Prostate gland (tissue), 2 donors: ENCODE results near the gene FBN2. TPM values are rescaled to one million over a fixed set of nuclear protein-coding genes. Genes with fewer than 3 reads are reported as not detected.

Experiments used
- DNase-seq: peaks from one replicate; pipeline ENCODE4 v3.0.0-alpha.2; 2019; ENCODE audit warnings: low spot score
- H3K27ac ChIP-seq, 2 donors: fragments of 200-600 bp; sonication (generic); 2 replicates each; pipeline ENCODE4 v1.5.1; 2017 to 2019
- H3K27me3 ChIP-seq: fragments of 200-600 bp; sonication (generic); replicated peaks from 2 replicates; pipeline ENCODE4 v1.5.1; 2019; ENCODE audit not compliant: insufficient read depth
- H3K36me3 ChIP-seq, 2 donors: fragments of 200-600 bp; sonication (generic); 1 replicate in 1 of 2; 2 replicates in 1 of 2; pipeline versions ENCODE4 v1.5.1 to v1.8.1; 2017 to 2019
- H3K4me1 ChIP-seq: fragments of 200-600 bp; sonication (generic); replicated peaks from 2 replicates; pipeline ENCODE4 v1.5.1; 2019
- H3K4me3 ChIP-seq, 2 donors: fragments of 200-600 bp; sonication (generic); 2 replicates each; pipeline ENCODE4 v1.5.1; 2017 to 2019
- H3K9me3 ChIP-seq: fragments of 200-600 bp; sonication (generic); 2 replicates; pipeline ENCODE4 v1.5.1; 2017
- POLR2A ChIP-seq: fragments of 450-650 bp; IDR thresholded peaks from one replicate; pipeline ENCODE4 v1.6.1; 2016; ENCODE audit warnings: antibody characterized with exemption, mild to moderate bottlenecking
- POLR2AphosphoS5 ChIP-seq: sonication (generic); formaldehyde crosslinking; IDR thresholded peaks from one replicate; pipeline ENCODE4 v1.6.1; 2017; ENCODE audit warnings: antibody characterized with exemption
- WGBS: methylation state at CpG from one replicate; pipeline ENCODE4 v1.1.5; 2018; 5-methylcytosine and 5-hydroxymethylcytosine counted together
- intact Hi-C: fragments of 100-400 bp; cut with DNase I; formaldehyde crosslinking; loops from one replicate; pipeline ENCODE4 v1.14.2; 2022
- total RNA-seq, 2 donors: library from RNA; depleted of rRNA; stranded (reverse); fragments of >200 nt; gene quantifications; one replicate each; pipeline ENCODE4 v1.1.0, GENCODE V29; 2016
- TF ChIP-seq, protein P1 (sequence below), 4 experiments: fragments of 200-600 bp in 2 of 4; fragments of 450-650 bp in 2 of 4; sonication (generic) in 2 of 4; IDR thresholded peaks; 1 replicate in 3 of 4; 2 replicates in 1 of 4; pipeline ENCODE4 v1.5.1; 2016 to 2019; ENCODE audit warnings: antibody characterized with exemption in 4 of 4, mild to moderate bottlenecking in 2 of 4, moderate library complexity in 2 of 4

Gene FBN2
- total RNA-seq, 2 donors from 2014 or later: 0.82 to 6.6 TPM

- intact Hi-C loops: no loop called here
- Histone ChIP-seq H3K9me3 (no peaks in the 10 kb centered on the region), H3K27me3 (no peaks in the 10 kb centered on the region), H3K4me1 (no peaks in the 10 kb centered on the region), H3K4me3 (no peak overlapping the region), H3K27ac (no peak overlapping the region), H3K36me3 (no peaks in the 10 kb centered on the region)
- WGBS: 98% methylated on average over 3 of the region's 3 CpGs
- TF ChIP-seq POLR2AphosphoS5 (no peak), POLR2A (no peak)
- DNase-seq: no peak
Measured at GRCh38 chr5:128357226-128357625, 180.8 kb downstream of the FBN2 start.

GRCh38 chr5:128355961-128356360 lies 182.1 kb downstream of the FBN2 start:
- TF ChIP-seq POLR2A (no peak), POLR2AphosphoS5 (no peak)
- TF ChIP-seq, protein P1, sequence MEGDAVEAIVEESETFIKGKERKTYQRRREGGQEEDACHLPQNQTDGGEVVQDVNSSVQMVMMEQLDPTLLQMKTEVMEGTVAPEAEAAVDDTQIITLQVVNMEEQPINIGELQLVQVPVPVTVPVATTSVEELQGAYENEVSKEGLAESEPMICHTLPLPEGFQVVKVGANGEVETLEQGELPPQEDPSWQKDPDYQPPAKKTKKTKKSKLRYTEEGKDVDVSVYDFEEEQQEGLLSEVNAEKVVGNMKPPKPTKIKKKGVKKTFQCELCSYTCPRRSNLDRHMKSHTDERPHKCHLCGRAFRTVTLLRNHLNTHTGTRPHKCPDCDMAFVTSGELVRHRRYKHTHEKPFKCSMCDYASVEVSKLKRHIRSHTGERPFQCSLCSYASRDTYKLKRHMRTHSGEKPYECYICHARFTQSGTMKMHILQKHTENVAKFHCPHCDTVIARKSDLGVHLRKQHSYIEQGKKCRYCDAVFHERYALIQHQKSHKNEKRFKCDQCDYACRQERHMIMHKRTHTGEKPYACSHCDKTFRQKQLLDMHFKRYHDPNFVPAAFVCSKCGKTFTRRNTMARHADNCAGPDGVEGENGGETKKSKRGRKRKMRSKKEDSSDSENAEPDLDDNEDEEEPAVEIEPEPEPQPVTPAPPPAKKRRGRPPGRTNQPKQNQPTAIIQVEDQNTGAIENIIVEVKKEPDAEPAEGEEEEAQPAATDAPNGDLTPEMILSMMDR (IDR thresholded peaks at IDR 0.05): no peak
- H3K4me1 ChIP-seq: no peaks in the 10 kb centered on the region
- 66% methylated on average over 3 of the region's 3 CpGs for WGBS
- no peak overlapping the region for H3K27ac ChIP-seq
- no peaks in the 10 kb centered on the region for H3K27me3 ChIP-seq
- no peaks in the 10 kb centered on the region for H3K36me3 ChIP-seq
- H3K4me3 ChIP-seq: no peak overlapping the region
- H3K9me3 ChIP-seq: no peaks in the 10 kb centered on the region
- no peak for DNase-seq
- intact Hi-C loops: no loop called here

DNA sequence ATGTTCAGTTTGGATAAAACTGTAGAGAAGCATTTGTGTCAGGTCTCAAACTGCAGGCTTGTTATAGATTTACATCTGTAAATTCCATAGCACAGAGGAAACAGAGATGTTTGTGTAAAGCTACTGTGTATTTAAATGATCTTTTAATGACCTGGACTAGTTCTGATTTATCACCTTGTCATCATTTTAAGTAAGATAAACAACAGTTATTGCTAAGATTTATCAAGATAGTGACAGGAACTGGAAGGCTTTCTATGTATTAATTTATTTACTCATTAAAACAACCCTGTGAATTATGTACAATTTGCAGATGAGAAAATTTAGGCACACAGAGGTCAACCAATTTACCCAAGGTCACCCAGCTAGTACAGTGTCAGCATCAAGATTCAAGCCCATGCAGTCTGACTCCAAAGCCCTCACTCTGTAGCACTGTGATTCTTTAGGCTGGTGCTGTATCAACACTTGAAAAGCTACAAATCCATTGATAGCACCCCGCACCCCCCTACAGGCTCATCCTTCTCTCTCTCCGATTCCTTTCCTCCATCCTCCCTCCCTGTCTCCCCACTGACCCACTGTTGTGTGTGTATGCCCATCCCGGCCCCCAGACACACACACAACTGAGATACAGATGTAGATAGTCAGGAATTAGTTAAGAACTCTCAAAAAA lies 184.5 kb downstream of the FBN2 start:
- Histone ChIP-seq H3K27ac (no peak overlapping the region), H3K36me3 (no peaks in the 10 kb centered on the region), H3K27me3 (no peaks in the 10 kb centered on the region), H3K4me1 (no peaks in the 10 kb centered on the region), H3K9me3 (no peaks in the 10 kb centered on the region), H3K4me3 (no peak overlapping the region)
- intact Hi-C loops: no loop called here
- TF ChIP-seq POLR2AphosphoS5 (no peak), POLR2A (no peak)
- TF ChIP-seq, protein P1 (IDR thresholded peaks at IDR 0.05): no peak
- WGBS: 68% methylated on average over 3 of the region's 3 CpGs
- no peak for DNase-seq

DNA sequence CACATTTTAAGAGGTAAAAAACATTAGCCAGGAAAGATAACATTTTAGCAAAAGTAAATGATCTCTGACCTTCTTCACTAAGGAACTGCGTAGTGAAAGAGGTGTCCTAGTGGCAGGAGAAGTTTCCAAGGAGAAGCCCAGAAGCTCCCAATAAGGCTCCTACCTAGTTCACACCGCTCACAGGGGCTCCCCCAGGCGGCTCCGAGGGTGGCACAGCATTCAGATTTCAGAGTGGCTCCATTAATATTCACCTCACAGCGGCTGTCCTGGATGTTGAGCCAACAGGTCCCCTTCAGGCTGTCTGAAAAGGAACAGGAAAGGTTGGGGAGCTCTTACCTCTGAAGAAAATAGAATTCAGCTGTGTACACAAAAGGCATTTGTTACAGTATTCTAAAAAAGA lies 187.3 kb downstream of the FBN2 start:
- no peak overlapping the region for H3K27ac ChIP-seq
- TF ChIP-seq, protein P1 (IDR thresholded peaks at IDR 0.05): no peak
- no peak for TF ChIP-seq POLR2AphosphoS5
- no peak for TF ChIP-seq POLR2A

DNA sequence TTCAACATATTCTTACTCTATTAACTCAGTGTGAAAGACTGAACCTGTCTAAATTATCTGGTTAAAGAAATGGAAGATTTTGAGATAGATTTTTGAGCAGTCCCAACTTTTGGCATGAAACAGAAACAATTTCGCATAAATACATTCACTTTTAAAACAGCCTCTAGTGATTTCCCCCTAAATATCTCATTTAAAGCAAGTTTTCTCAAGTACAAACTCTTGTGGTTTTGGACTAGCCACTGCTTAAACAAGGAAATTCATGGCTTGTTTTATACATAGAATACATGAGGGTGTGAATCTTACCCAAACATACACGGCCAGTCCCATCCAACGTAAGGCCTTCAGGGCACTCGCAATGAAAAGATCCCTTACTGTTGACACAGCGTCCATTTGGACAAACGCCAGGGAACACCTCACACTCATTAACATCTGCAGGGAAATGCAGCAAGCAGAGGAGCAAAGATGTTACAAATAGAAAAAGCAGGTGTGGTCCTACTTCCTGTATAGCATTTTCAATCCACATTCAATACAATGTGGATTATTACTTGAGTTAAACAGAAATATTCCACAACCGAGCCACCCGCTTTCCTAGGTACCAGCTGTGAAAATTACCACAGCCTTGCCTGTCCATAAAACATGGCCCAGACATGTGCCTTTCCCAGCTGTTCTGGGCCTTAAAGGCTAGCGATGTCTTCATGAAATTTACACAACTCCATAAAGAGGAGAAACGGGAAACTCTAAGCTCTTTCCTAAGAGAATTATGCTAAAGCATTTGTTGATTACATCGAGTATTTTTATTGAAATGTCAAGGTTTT lies 188.8 kb downstream of the FBN2 start:
- no peaks in the 10 kb centered on the region for H3K36me3 ChIP-seq
- no peak overlapping the region for H3K27ac ChIP-seq
- no peak for TF ChIP-seq POLR2A
- TF ChIP-seq, protein P1 (IDR thresholded peaks at IDR 0.05): no peak
- TF ChIP-seq POLR2AphosphoS5: peak; percentile 31
- WGBS: 46% methylated on average over 11 of the region's 11 CpGs
- H3K4me1 ChIP-seq: no peaks in the 10 kb centered on the region
- H3K4me3 ChIP-seq: no peak overlapping the region
- H3K27me3 ChIP-seq: no peaks in the 10 kb centered on the region
- intact Hi-C loops: no loop called here
- DNase-seq: peak; percentile 55
- H3K9me3 ChIP-seq: no peaks in the 10 kb centered on the region

More for the DNA sequence above, 187.3 kb downstream of the FBN2 start:
- intact Hi-C loops: no loop called here
- Histone ChIP-seq H3K4me1 (no peaks in the 10 kb centered on the region), H3K27me3 (no peaks in the 10 kb centered on the region), H3K36me3 (no peaks in the 10 kb centered on the region), H3K4me3 (no peak overlapping the region), H3K9me3 (no peaks in the 10 kb centered on the region)
- 88% methylated on average over 5 of the region's 5 CpGs for WGBS
- no peak for DNase-seq
